Activated naive CD8-positive, alpha-beta T cell treated with anti-CD3 and anti-CD28 coated beads, Interleukin-2, amount 10 ng/mL, durations not matched to agents 7 days and 5 days (primary cell): ENCODE results near the gene FOXL1. TPM values are rescaled to one million over a fixed set of nuclear protein-coding genes. Genes with fewer than 3 reads are reported as not detected.
A peak's percentile ranks its signal among the peaks of the same experiment; 100 is the strongest.

Experiments
- ATAC-seq: fragments of 150-1000 bp; cut with Tn5 transposase; one replicate; pipeline ENCODE4 v1.10.0; 2021; ENCODE audit warnings: low read depth, moderate library complexity
- POLR2A ChIA-PET: fragments of 350-600 bp; sonication (Branson Sonifier 250); formaldehyde crosslinking; loops from one replicate; lab custom pipeline; 2021; ENCODE audit warnings: antibody characterized with exemption; lab: Charles Lee
- DNase-seq: peaks from one replicate; pipeline ENCODE4 v3.0.0; 2021
- H3K27ac Mint-ChIP-seq: one replicate; pipeline ENCODE4 v1.8.0; 2022; ENCODE audit warnings: mild to moderate bottlenecking, mixed read lengths
- H3K27me3 Mint-ChIP-seq: one replicate; pipeline ENCODE4 v1.8.0; 2022; ENCODE audit warnings: mild to moderate bottlenecking, moderate library complexity, mixed read lengths
- H3K36me3 Mint-ChIP-seq: one replicate; pipeline ENCODE4 v1.8.0; 2021; ENCODE audit warnings: mild to moderate bottlenecking, mixed read lengths
- H3K4me1 Mint-ChIP-seq: one replicate; pipeline ENCODE4 v1.8.0; 2021; ENCODE audit warnings: mixed read lengths
- H3K4me3 Mint-ChIP-seq: one replicate; pipeline ENCODE4 v1.8.0; 2022; ENCODE audit warnings: mild to moderate bottlenecking, moderate library complexity, mixed read lengths
- H3K9me3 Mint-ChIP-seq: one replicate; pipeline ENCODE4 v1.8.0; 2021; ENCODE audit warnings: mixed read lengths
- total RNA-seq, 2 experiments: library from RNA; stranded (reverse); gene quantifications; one replicate each; pipeline ENCODE4 v1.2.3, GENCODE V29; 2021

The FOXL1 gene
- total RNA-seq, 2 experiments from 2014 or later = not detected

DNA sequence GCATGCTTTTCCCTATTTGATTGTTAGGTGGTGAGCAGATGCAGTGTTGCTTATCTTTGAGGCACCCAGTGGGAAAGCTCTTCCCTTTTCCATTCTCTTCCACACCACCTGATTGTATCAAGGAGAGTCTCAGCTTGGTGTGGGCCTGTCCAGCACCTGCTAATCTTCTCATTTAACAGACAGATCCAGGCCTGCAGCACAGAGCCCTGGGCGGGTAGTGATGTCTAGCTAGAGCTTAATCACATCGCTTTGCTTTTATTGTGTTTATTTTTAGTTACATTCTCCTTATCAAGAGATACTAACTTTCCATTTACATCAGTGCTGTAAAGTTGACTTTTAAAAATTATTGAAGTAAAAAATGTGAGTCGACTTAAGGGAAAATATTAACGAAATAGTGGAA lies 24.2 kb downstream of the FOXL1 start:
- POLR2A ChIA-PET = no interaction called here

DNA sequence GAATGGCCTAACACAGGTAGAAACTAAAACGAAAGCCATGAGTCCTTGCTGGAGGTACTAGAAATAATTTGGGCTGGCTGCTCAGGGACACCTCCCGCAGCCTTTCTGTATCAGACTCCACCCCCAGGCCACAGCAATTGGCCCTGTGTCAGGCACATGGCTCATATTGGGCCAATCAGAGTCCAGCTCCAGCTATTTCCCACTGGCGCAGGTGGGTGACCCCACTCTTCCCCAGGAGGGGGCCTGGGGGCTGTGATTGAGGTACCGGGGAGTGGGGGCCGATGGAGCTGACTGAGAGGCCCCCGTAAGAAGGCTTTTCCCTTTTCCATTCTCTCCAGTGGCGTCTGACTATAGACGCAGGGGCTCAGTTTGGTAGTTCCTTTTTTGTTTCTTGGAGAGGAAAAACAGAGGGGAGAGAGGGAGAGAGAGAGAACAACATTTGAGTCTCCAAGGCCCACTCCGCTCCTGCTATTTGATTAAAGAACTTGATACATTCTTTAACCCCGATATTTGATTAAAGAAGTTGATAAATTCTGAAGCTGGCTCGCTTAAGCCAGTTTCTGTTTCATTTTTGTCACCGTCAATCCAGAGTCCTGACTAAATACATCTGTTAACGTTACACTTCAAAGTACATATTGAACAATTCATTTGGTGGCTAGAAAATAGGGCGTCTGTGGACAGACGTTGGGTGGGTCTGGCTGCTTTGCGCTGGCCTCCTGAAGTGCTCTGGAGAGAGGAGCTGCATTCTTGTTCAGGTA lies 26.3 kb downstream of the FOXL1 start:
- peaks cover 10% of the 10 kb centered on the region for H3K4me1 Mint-ChIP-seq
- ATAC-seq = peak; percentile 96
- peak overlapping the region; percentile 78 for H3K4me3 Mint-ChIP-seq
- POLR2A ChIA-PET = no interaction called here
- H3K27ac Mint-ChIP-seq = peak overlapping the region; percentile 63
- H3K27me3 Mint-ChIP-seq = peaks cover 16% of the 10 kb centered on the region
- H3K9me3 Mint-ChIP-seq = peaks cover 3% of the 10 kb centered on the region
- DNase-seq = peak; percentile 51
- H3K36me3 Mint-ChIP-seq = no peaks in the 10 kb centered on the region

More for the DNA sequence above, 24.2 kb downstream of the FOXL1 start:
- Mint-ChIP-seq H3K27ac (no peak overlapping the region), H3K36me3 (no peaks in the 10 kb centered on the region), H3K4me3 (no peak overlapping the region), H3K4me1 (peaks cover 11% of the 10 kb centered on the region), H3K9me3 (peaks cover 3% of the 10 kb centered on the region), H3K27me3 (peaks cover 33% of the 10 kb centered on the region)
- DNase-seq = no peak
- no peak for ATAC-seq

DNA sequence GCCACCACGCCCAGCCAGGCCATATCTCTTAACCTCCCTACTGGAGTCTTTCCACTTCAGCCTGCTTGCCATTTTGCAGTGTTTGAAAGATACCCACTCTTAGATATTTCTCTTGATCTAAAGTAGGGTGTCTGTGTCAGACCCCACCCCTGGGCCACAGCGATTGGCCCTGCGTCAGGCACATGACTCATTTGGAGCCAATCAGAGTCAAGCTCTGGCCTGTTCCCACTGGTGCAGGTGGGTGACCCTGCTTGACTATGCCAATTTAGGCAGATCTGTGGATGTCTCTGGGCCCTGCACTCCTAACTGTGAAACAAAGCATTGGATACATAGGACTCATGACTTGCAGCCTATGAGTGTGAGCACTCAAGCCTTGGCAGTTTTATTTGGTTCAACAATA lies 27.6 kb downstream of the FOXL1 start:
- Mint-ChIP-seq H3K36me3 (no peaks in the 10 kb centered on the region), H3K27ac (no peak overlapping the region), H3K4me3 (no peak overlapping the region), H3K27me3 (peaks cover 7% of the 10 kb centered on the region), H3K4me1 (peaks cover 10% of the 10 kb centered on the region), H3K9me3 (peaks cover 3% of the 10 kb centered on the region)
- POLR2A ChIA-PET = no interaction called here
- DNase-seq (no peak), ATAC-seq (no peak)

DNA sequence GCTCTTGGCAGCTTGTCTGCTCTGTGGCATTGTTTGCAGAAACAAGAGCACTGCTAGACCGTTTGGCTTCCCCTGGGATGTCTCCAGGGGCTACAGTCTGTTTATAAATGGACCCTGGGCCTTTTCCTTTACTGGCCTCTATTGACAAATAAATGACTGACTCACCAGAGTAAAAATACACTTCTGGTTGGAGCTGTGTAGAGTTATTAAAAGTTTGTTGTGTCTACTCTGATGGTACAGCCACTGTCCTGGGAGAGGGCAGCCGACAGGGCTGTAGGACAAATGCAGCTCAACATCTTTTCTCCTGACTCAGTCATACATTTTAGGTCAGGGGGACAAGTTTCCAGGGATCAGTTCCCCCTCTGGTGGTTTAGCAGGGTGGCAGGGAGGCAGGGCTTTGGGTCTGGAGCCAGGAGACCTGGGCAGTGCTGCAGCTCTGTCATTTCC lies 30.0 kb downstream of the FOXL1 start:
- Mint-ChIP-seq H3K27me3 (peaks cover 4% of the 10 kb centered on the region), H3K4me1 (peaks cover 10% of the 10 kb centered on the region), H3K27ac (no peak overlapping the region), H3K36me3 (no peaks in the 10 kb centered on the region), H3K9me3 (peaks cover 3% of the 10 kb centered on the region), H3K4me3 (no peak overlapping the region)
- POLR2A ChIA-PET = no interaction called here
- ATAC-seq (no peak), DNase-seq (no peak)

DNA sequence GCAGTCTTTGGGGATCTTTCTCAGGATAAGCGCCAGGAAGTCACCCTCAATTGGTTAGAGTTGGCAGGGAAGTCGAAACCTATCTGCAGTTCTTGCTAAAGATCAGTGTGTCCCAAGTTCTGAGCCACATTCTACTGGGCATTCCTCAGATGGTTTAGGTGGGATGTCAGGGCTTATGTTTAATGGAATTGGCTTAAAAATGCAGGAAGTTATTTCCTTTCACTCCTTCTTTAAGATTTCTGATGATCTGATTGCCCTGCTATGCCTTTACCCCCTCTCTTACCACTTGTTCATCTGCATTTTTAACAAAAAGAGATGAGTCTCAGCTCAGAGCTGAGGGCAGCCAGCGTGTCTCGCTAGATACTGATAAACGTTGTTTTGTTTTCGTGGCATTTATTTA lies 30.8 kb downstream of the FOXL1 start:
- Mint-ChIP-seq H3K27ac (no peak overlapping the region), H3K36me3 (no peaks in the 10 kb centered on the region), H3K27me3 (peaks cover 2% of the 10 kb centered on the region), H3K4me3 (no peak overlapping the region), H3K4me1 (peaks cover 9% of the 10 kb centered on the region), H3K9me3 (peaks cover 2% of the 10 kb centered on the region)
- POLR2A ChIA-PET = no interaction called here
- DNase-seq (no peak), ATAC-seq (no peak)

DNA sequence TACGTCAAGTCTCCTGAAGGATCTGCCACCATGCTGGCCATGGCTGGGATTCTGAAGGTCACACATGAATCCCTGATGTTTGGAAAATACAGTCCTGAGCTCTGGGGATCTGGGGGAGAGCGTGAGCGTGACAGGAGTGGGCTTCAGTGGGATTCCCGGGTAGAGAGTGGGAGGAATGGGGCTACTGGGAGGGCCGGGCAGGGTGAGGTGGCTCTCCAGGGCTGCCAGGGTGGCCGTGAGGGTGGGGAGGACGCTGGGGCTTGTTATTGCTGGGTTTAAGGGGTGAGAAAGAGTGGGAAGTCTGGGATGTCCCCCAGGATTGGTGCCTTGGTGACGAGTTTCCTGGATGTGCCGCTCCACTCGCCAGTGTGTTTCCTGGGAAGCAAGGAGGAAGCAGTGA lies 31.3 kb downstream of the FOXL1 start:
- ATAC-seq (no peak), DNase-seq (no peak)
- Mint-ChIP-seq H3K4me1 (peaks cover 5% of the 10 kb centered on the region), H3K4me3 (no peak overlapping the region), H3K9me3 (no peaks in the 10 kb centered on the region), H3K27ac (no peak overlapping the region), H3K27me3 (no peaks in the 10 kb centered on the region), H3K36me3 (no peaks in the 10 kb centered on the region)
- POLR2A ChIA-PET = no interaction called here

DNA sequence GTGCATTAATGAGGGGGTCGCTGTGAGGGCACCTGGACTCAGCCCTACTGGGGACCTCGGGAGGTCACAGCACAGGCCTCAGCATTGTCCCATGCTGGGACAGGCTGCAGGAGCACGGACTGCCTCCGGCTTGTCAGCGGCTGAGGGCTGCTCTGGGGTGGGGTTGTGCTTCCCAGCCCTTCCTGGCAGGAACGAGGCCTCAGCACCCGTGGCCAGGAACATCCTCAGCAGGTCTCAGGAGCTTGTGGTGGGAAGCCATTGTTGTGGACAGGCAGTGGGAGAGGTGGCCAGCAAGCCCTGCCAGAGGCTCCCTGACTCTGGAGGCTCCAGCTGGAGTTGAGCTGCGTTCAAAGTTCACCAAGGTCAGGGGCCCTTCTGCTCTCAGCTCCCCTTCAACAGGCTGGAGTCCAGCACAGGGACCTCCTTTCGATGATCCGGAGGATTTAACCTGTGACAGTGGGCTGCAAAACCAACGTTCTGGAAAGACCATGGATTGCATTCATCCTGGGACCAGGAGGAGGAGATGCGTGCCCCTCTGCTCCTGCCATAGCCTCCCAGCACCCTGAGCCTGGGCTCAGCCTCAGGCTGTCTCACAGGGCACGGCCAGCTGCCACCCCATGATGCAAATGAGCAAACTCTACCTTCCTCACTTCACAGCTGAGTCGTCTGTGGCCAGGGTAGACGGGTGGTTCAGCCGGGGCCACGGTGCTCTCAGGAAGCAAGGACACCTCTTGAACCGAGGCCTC lies 32.6 kb downstream of the FOXL1 start:
- no peaks in the 10 kb centered on the region for H3K4me1 Mint-ChIP-seq
- no peaks in the 10 kb centered on the region for H3K27me3 Mint-ChIP-seq
- POLR2A ChIA-PET = no interaction called here
- no peak overlapping the region for H3K4me3 Mint-ChIP-seq
- DNase-seq = no peak
- no peak overlapping the region for H3K27ac Mint-ChIP-seq
- no peaks in the 10 kb centered on the region for H3K36me3 Mint-ChIP-seq
- H3K9me3 Mint-ChIP-seq = no peaks in the 10 kb centered on the region
- no peak for ATAC-seq

DNA sequence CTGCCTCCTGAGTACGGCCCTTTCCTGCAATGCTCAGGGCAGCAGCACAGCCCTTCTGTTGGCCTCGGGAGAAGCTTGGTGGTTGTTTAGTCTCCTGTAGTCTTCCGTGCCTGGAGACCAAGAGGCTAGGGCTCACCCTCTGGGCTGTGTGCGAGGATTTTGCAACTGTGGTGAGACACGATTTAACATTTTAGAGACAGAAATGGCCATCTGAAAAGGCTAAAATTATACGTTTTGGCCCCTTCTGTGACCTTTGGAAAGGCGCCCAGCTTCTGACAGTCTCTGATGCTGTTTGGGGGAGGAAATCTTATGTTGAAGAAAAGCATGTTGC lies 33.1 kb downstream of the FOXL1 start:
- no peak overlapping the region for H3K27ac Mint-ChIP-seq
- H3K9me3 Mint-ChIP-seq = no peaks in the 10 kb centered on the region
- H3K4me3 Mint-ChIP-seq = no peak overlapping the region
- H3K4me1 Mint-ChIP-seq = no peaks in the 10 kb centered on the region
- POLR2A ChIA-PET = no interaction called here
- H3K27me3 Mint-ChIP-seq = no peaks in the 10 kb centered on the region
- DNase-seq = no peak
- no peaks in the 10 kb centered on the region for H3K36me3 Mint-ChIP-seq
- ATAC-seq = no peak

DNA sequence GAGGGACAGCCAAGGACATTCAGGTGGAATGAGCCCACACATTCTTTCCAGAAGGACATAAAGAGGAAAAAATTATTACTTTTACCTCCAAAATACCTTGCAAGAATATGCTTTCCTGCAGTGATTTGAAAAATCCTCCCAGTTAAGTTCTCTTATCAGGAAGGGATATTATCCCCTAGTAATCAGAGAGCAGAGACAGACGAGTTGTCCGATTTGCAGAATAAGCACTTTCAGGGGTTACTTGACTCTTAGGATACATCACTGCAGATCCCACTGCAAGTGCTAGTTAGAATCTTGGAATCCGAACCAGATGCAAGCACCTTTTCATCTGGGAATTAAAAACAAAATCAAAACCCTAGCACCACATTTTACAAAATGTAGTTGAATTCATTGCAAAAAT lies 33.6 kb downstream of the FOXL1 start:
- H3K9me3 Mint-ChIP-seq = no peaks in the 10 kb centered on the region
- POLR2A ChIA-PET = no interaction called here
- no peak overlapping the region for H3K27ac Mint-ChIP-seq
- no peak overlapping the region for H3K4me3 Mint-ChIP-seq
- H3K36me3 Mint-ChIP-seq = no peaks in the 10 kb centered on the region
- no peaks in the 10 kb centered on the region for H3K27me3 Mint-ChIP-seq
- DNase-seq (no peak), ATAC-seq (no peak)
- H3K4me1 Mint-ChIP-seq = no peaks in the 10 kb centered on the region

DNA sequence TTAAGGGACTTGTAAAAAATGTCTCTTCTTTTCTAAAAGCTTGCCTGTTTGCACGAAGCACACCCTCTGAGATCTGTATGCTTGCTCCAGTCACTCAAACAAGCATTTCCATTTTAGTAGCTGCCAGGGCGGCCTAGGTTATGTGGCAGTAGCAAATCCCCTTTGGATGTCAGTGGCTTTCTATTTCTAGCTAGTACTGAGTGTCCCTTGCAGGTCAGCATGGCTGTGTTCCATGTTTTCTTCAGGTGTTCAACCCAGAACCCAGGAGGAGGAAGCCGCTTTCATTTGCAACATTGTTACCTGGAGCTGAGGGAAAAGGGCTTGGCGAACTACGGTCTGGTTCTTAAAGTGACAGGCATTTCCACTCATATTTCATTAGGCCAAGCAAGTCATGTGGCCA lies 36.4 kb downstream of the FOXL1 start:
- no peaks in the 10 kb centered on the region for H3K9me3 Mint-ChIP-seq
- no peak overlapping the region for H3K27ac Mint-ChIP-seq
- POLR2A ChIA-PET = no interaction called here
- H3K27me3 Mint-ChIP-seq = no peaks in the 10 kb centered on the region
- DNase-seq (no peak), ATAC-seq (no peak)
- H3K4me3 Mint-ChIP-seq = no peak overlapping the region
- no peaks in the 10 kb centered on the region for H3K4me1 Mint-ChIP-seq
- no peaks in the 10 kb centered on the region for H3K36me3 Mint-ChIP-seq

DNA sequence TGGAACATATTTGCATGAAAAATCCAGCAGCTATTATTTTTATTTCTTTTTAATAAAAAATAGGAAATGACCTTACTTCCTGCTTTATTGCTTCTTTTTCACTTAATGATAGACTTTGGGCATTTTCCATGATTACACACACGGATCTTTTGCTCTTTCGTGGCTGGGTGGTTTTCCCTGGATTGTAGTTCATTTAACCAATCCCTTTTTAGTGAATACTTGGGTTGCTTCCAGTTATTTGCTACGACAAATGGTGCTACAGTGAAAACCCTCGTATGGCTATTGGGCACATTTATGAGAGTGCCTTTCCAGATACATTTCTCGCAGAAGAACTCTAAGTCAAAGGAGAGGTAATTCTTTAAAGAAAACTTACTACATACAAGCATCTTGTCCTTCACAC lies 38.6 kb downstream of the FOXL1 start:
- Mint-ChIP-seq H3K36me3 (no peaks in the 10 kb centered on the region), H3K27me3 (no peaks in the 10 kb centered on the region), H3K4me3 (no peak overlapping the region), H3K4me1 (no peaks in the 10 kb centered on the region), H3K9me3 (no peaks in the 10 kb centered on the region), H3K27ac (no peak overlapping the region)
- ATAC-seq (no peak), DNase-seq (no peak)
- POLR2A ChIA-PET = no interaction called here

DNA sequence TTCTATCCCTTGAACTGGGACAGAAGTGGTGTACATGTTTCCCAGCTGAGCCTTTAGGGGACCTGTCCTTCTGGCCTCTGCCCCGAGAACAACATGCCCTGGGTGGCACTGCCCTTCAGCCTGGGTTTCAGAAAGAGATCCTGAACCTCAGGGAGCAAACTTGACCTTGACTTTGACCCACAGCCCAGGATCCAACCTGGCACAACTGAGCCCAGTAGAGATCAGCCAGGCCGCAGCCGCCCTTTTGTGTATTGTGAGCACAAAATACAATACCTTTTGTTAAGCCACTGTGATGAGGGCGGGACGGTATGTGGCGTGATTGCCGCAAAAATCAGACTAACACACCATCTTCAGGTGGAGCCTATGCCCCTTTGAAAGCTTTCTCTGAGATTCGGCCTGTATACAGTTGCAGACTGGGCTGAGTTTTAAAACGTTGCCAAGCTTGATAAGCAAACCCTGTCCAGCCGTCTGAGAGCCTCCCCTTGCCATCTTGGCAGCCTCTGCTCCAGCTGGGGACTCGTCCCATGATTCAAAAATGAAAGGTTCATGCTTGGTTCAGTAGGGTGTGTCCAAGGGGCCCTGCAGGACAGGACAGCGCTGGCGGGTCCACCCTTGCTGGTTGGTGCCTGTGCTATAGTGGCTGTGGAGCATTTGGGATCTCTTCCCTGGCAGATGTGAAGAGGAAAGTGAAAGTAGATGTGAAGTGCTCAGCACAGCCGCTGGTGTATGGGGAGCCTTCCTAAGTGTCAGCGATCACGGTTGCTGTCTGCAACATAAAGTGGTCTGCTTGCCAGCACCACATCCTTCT lies 40.3 kb downstream of the FOXL1 start:
- Mint-ChIP-seq H3K27ac (no peak overlapping the region), H3K4me3 (no peak overlapping the region), H3K36me3 (no peaks in the 10 kb centered on the region), H3K4me1 (no peaks in the 10 kb centered on the region), H3K27me3 (no peaks in the 10 kb centered on the region), H3K9me3 (no peaks in the 10 kb centered on the region)
- POLR2A ChIA-PET = no interaction called here
- ATAC-seq (no peak), DNase-seq (no peak)

DNA sequence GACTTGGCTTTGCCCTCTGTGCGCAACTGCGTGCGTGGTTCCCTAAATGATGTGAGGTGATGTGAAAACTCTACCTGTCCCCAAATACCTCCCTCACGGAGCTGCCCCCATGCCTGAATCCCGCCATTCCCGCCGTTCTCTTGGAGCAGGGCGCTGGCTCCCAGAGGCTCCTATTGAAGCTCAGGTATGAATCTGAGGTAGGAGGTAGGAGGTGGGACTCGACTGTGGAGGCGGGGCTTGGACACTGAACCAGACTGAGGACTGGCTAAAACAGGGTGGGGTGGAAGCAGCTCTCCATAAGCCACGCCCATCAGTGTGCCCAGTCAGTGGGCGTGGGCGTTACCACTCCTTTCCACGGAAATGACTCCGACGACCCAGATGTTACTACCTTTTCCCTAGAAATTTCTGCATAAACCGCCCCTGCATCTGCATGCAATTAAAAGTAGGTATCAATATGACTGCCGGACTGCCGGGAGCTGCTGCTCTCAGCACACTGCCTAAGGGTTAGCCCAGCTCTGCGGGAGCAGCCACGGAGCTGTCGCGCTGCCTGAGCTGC lies 41.0 kb downstream of the FOXL1 start:
- no peaks in the 10 kb centered on the region for H3K36me3 Mint-ChIP-seq
- no peak overlapping the region for H3K4me3 Mint-ChIP-seq
- H3K27ac Mint-ChIP-seq = no peak overlapping the region
- DNase-seq (no peak), ATAC-seq (no peak)
- no peaks in the 10 kb centered on the region for H3K4me1 Mint-ChIP-seq
- no peaks in the 10 kb centered on the region for H3K9me3 Mint-ChIP-seq
- POLR2A ChIA-PET = no interaction called here
- no peaks in the 10 kb centered on the region for H3K27me3 Mint-ChIP-seq
